Body of pancreas (tissue), 4 donors: Measurements from ENCODE around the gene MICAL2.

Experiments used
- CTCF ChIP-seq, 7 experiments: fragments of 450-650 bp in 4 of 7; fragments of 200-600 bp in 3 of 7; sonication (generic) in 3 of 7; IDR thresholded peaks; one replicate each; pipeline ENCODE4 v1.5.1; 2016 to 2019; ENCODE audit warnings: antibody characterized with exemption in 7 of 7
- POLR2A ChIP-seq, 3 donors: fragments of 450-650 bp; IDR thresholded peaks; one replicate each; pipeline ENCODE4 v1.6.1; 2016; ENCODE audit warnings: antibody characterized with exemption in 3 of 3, mild to moderate bottlenecking in 2 of 3

DNA sequence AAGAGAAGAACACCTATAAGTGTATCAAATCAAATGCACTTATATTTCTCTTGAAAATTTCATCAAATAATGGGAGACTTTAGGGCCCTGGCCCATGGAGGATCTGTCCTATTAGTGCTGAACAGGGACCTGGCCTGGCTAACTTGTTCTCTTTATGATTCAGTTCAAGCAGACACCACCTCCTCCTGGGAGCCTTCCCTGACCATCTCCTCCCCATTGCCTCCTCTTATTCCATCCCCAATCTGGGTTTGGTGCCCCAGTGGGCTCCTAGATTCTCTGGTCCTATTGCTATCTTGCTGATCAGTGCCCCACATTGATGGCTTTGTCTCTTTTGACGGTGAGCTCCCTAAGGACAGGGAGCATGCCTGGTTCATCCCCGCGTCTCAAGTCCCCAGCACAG, 60.1 kb downstream of the MICAL2 start:
- TF ChIP-seq CTCF (IDR thresholded peaks at IDR 0.05) (no peak), POLR2A (IDR thresholded peaks at IDR 0.05) (no peak)
